K562 (cell line): ENCODE measurements around the gene PGGHG. TPM values are rescaled to one million over a fixed set of nuclear protein-coding genes. Genes with fewer than 3 reads are reported as not detected.

ENCODE experiments used
- ATAC-seq: fragments of 200-7000 bp; cut with Tn5 transposase; 3 replicates; pipeline ENCODE4 v1.9.1; 2020; ENCODE audit warnings: moderate library complexity
- BruUV-seq: library from RNA; stranded (reverse); fragments of 400-500 nt; replicated peaks from 2 replicates; lab custom pipeline; 2021; lab: Mats Ljungman, UMichigan
- CTCF ChIA-PET: fragments of 300-600 bp; formaldehyde crosslinking; extraction: SDS; loops from one replicate; lab custom pipeline; 2021; ENCODE audit warnings: low intra/inter-chr PET ratio; lab: Yijun Ruan, JAX
- POLR2A ChIA-PET: fragments of 300-600, 350-650 bp; sonication (Branson Sonifier 250); formaldehyde crosslinking; extraction: SDS; loops from one replicate; lab custom pipeline; 2021; ENCODE audit warnings: antibody characterized with exemption, inconsistent platforms; lab: Yijun Ruan, JAX
- DNase-seq, 4 experiments: peaks; one replicate each; pipeline versions ENCODE4 v3.0.0 to v3.0.0-alpha.2; 2011 to 2018; ENCODE audit warnings: low spot score in 3 of 4, mixed read lengths in 3 of 4; ENCODE audit errors: extremely low read depth in 1 of 4
- FAIRE-seq: peaks from 2 replicates; lab custom pipeline; 2011; peaks lifted over from hg19 to GRCh38; lab: Jason Lieb, UNC
- H2AFZ ChIP-seq: 2 replicates; pipeline ENCODE4 v1.6.0; 2011; ENCODE audit warnings: low read depth, low read length, control low read depth, inconsistent platforms
- H3K27ac ChIP-seq: fragments of 200-600 bp; 3 replicates; pipeline ENCODE4 v1.8.0; 2011; ENCODE audit warnings: low read depth, mild to moderate bottlenecking, control low read depth, inconsistent platforms, low read length, moderate library complexity, mixed read lengths; ENCODE audit errors: extremely low read depth
- H3K27me3 ChIP-seq, 2 experiments: fragments of 300-600 bp in 1 of 2; 2 replicates in 1 of 2; 3 replicates in 1 of 2; pipeline versions ENCODE4 v1.6.0 to v1.8.0; 2011; ENCODE audit warnings: inconsistent platforms in 2 of 2, low read length in 2 of 2, mild to moderate bottlenecking in 1 of 2, mixed read lengths in 1 of 2, moderate library complexity in 1 of 2; ENCODE audit not compliant: control insufficient read depth in 2 of 2, insufficient read depth in 2 of 2
- H3K36me3 ChIP-seq: fragments of 300-600 bp; 3 replicates; pipeline ENCODE4 v1.8.0; 2011; ENCODE audit warnings: mild to moderate bottlenecking, low read length, inconsistent platforms; ENCODE audit not compliant: control insufficient read depth, insufficient read depth
- H3K4me1 ChIP-seq, 2 experiments: fragments of 200-600 bp in 1 of 2; replicated peaks in 1 of 2; 2 replicates in 1 of 2; 3 replicates in 1 of 2; pipeline versions ENCODE4 v1.5.1 to v1.8.0; 2011; ENCODE audit warnings: inconsistent platforms in 2 of 2, low read length in 2 of 2, mild to moderate bottlenecking in 1 of 2, mixed read lengths in 1 of 2, moderate library complexity in 1 of 2; ENCODE audit not compliant: control insufficient read depth in 2 of 2, insufficient read depth in 2 of 2
- H3K4me2 ChIP-seq: 2 replicates; pipeline ENCODE4 v1.6.1; 2011; ENCODE audit warnings: low read length, control low read depth, inconsistent platforms, mixed read lengths; ENCODE audit not compliant: insufficient read depth
- H3K4me3 ChIP-seq: fragments of 200-600 bp; sonication (generic), shearing (Covaris generic); 2 replicates; pipeline ENCODE4 v1.5.1; 2016; ENCODE audit warnings: control low read depth, inconsistent platforms
- H3K79me2 ChIP-seq: fragments of 200-600 bp; 3 replicates; pipeline ENCODE4 v1.8.0; 2011; ENCODE audit warnings: low read length, inconsistent platforms; ENCODE audit not compliant: control insufficient read depth, insufficient read depth
- H3K9ac ChIP-seq, 2 experiments: 2 replicates each; pipeline versions ENCODE4 v1.6.0 to v1.6.1; 2011; ENCODE audit warnings: low read depth in 2 of 2, low read length in 2 of 2, control low read depth in 1 of 2, inconsistent platforms in 1 of 2, mild to moderate bottlenecking in 1 of 2, mixed read lengths in 1 of 2; ENCODE audit not compliant: insufficient read depth in 1 of 2
- H3K9me1 ChIP-seq: one replicate; pipeline ENCODE4 v1.6.0; 2011; ENCODE audit warnings: inconsistent platforms, mild to moderate bottlenecking, low read length, moderate library complexity; ENCODE audit not compliant: control insufficient read depth, insufficient read depth
- H3K9me3 ChIP-seq: replicated peaks from 2 replicates; pipeline ENCODE4 v1.5.1; 2011; ENCODE audit warnings: low read depth, low read length, inconsistent platforms; ENCODE audit not compliant: control insufficient read depth, insufficient read depth
- H4K20me1 ChIP-seq: replicated peaks from 2 replicates; pipeline ENCODE4 v1.6.1; 2011; ENCODE audit warnings: low read length, inconsistent platforms, mixed read lengths; ENCODE audit not compliant: control insufficient read depth, insufficient read depth
- ARID1B ChIP-seq: fragments of 450-650 bp; IDR thresholded peaks from 2 replicates; pipeline ENCODE4 v1.6.1; 2016; ENCODE audit warnings: antibody characterized with exemption, mild to moderate bottlenecking, inconsistent platforms
- BHLHE40 ChIP-seq: IDR thresholded peaks from 2 replicates; pipeline ENCODE4 v1.6.1; 2011; ENCODE audit warnings: low read length, improper control_type of control experiment
- HNRNPUL1 ChIP-seq: fragments of 200-400 bp; formaldehyde crosslinking; IDR thresholded peaks from 2 replicates; pipeline ENCODE4 v1.6.1; 2017; ENCODE audit warnings: low read length
- JUND ChIP-seq, 2 experiments: IDR thresholded peaks; 2 replicates in 1 of 2; 3 replicates in 1 of 2; pipeline ENCODE4 v1.6.1; 2011; ENCODE audit warnings: borderline replicate concordance in 2 of 2, low read depth in 2 of 2, low read length in 2 of 2, improper control_type of control experiment in 1 of 2, missing biosample characterization in 1 of 2, missing genetic modification characterization in 1 of 2, missing genetic modification reagents in 1 of 2
- KAT8 ChIP-seq: fragments of 450-650 bp; IDR thresholded peaks from 2 replicates; pipeline ENCODE4 v1.6.1; 2016; ENCODE audit warnings: low read depth, mild to moderate bottlenecking
- POLR3G ChIP-seq: IDR thresholded peaks from 2 replicates; pipeline ENCODE4 v1.6.1; 2011; ENCODE audit not compliant: insufficient read length, insufficient replicate concordance; ENCODE audit errors: extremely low read depth
- ZNF384 ChIP-seq: IDR thresholded peaks from 2 replicates; pipeline ENCODE4 v1.6.1; 2012; ENCODE audit warnings: low read depth, low read length, improper control_type of control experiment
- WGBS: fragments of 100-300 bp; shearing (Covaris generic); methylation state at CpG from one replicate; pipeline ENCODE4 v1.1.6; 2016; ENCODE audit warnings: low coverage, mixed read lengths; ENCODE audit not compliant: insufficient coverage; ENCODE audit errors: missing lambda C conversion rate; 5-methylcytosine and 5-hydroxymethylcytosine counted together
- in situ Hi-C: fragments of 300-500 bp; cut with MboI; formaldehyde crosslinking; loops from 4 replicates; pipeline ENCODE4 v1.15.0; 2018; ENCODE audit warnings: inconsistent platforms, mixed read lengths
- intact Hi-C: fragments of 100-400 bp; cut with micrococcal nuclease; formaldehyde crosslinking; loops from 2 replicates; pipeline ENCODE4 v1.14.2; 2022
- polyA plus RNA-seq, 8 experiments: library from polyadenylated mRNA; depleted of rRNA in 4 of 8; stranded (reverse) in 5 of 8; unstranded in 3 of 8; fragments of >200 nt; fragmentation: Nextera tagmentation in 2 of 8; fragmentation: Illumina TruSeq in 1 of 8; extraction: Ambion mirVana in 2 of 8; extraction: Trizol in 1 of 8; gene quantifications; 2 replicates each; pipeline versions ENCODE4 v1.2.1 to v1.2.3, GENCODE V29; 2011 to 2014; ENCODE audit warnings: inconsistent platforms in 1 of 8, missing spikeins in 1 of 8
- total RNA-seq, 7 experiments: library from RNA; depleted of rRNA in 6 of 7; stranded (reverse); fragments of >200 nt in 6 of 7; fragmentation: Illumina TruSeq in 2 of 7; extraction: Trizol in 2 of 7; gene quantifications; 2 replicates each; pipeline versions ENCODE4 v1.2.1 to v1.2.3, GENCODE V29; 2011 to 2021; ENCODE audit warnings: low replicate concordance in 1 of 7
- TF ChIP-seq, protein P1 (sequence below): fragments of 250-450 bp; sonication (Bioruptor Pico); IDR thresholded peaks from 2 replicates; pipeline ENCODE4 v1.8.0; 2022; ENCODE audit warnings: inconsistent platforms

Gene PGGHG
- total and polyA plus RNA-seq, 9 of the 15 experiments (the other 6 are each of a cell fraction or from before 2014, with no cell fraction given), result 0.38 to 85.1 (median 18.1) TPM

DNA sequence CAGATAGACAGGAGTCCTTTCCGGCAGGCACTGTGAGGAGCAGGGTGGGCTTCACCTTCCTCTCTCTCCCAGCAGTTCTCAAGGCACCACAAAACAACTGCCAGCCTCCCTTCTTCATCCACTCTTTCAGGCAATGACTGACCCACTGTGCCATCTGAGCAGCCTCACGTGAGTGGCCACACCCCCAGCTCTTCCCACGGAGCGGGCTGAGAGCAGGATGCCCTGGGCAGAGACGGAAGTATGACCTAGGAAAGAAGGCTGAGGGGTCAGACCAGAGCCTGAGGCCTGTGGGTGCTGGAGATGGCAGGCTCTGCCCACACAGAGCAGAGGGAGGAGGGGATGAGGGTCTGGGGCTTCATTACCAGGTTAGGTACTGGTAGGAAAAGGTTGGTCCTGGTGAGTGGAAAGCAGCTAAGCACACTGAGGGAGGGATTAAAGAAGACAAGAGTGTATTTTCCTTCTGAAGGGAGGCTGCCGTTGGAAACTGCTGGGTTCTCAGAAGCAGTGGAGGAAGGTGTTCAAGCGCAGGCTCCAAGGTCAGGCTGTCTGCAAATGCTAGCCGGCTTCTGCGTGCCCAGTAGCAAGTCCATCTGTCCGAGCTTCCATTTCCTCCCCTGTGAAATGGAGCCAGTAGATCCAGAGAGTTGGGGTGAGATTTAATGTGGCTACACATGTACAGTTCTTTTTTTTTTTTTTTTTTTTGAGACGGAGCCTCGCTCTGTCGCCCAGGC, 6.1 kb upstream of the PGGHG start:
- H3K4me3 ChIP-seq, result no peak overlapping the region
- ChIA-PET CTCF (no interaction called here), POLR2A (interaction anchor here (1.0 to 1.4 kb wide), 5 partner anchors 10 to 76 kb away, joined by 3 to 5 read pairs (median 3); partner anchors contain the start of genes BET1L and RIC8A)
- peaks cover 9% of the 10 kb centered on the region for H3K79me2 ChIP-seq
- H3K9ac ChIP-seq, result peak overlapping the region in 1 of 2 experiments; percentile 75; a peak in 2 of 4 replicates
- peaks cover 3% of the 10 kb centered on the region; the same call in 1 of the 3 replicates for H3K36me3 ChIP-seq
- DNase-seq (no peak), FAIRE-seq (no peak), ATAC-seq (no peak)
- H2AFZ ChIP-seq, result no peak overlapping the region
- peaks cover 19 to 71% of the 10 kb centered on the region in 2 experiments for H3K4me1 ChIP-seq
- no peak overlapping the region for H3K4me2 ChIP-seq
- H3K9me1 ChIP-seq, result no peaks in the 10 kb centered on the region
- H3K27me3 ChIP-seq, result no peaks in the 10 kb centered on the region
- WGBS, result 54% methylated on average over 11 of the region's 13 CpGs
- H4K20me1 ChIP-seq, result no peaks in the 10 kb centered on the region
- peak; percentile 45; the same call in 1 of the 2 replicates for TF ChIP-seq BHLHE40
- no peak for TF ChIP-seq HNRNPUL1
- H3K9me3 ChIP-seq, result no peaks in the 10 kb centered on the region; the same call in 1 of the 2 replicates
- BruUV-seq, result no TSS peak
- in situ Hi-C loops, result no loop called here
- 0 out of 3 replicates have a peak overlapping the region, but pooled peaks have one; percentile 36 for H3K27ac ChIP-seq
- intact Hi-C loops, result no loop called here

DNA sequence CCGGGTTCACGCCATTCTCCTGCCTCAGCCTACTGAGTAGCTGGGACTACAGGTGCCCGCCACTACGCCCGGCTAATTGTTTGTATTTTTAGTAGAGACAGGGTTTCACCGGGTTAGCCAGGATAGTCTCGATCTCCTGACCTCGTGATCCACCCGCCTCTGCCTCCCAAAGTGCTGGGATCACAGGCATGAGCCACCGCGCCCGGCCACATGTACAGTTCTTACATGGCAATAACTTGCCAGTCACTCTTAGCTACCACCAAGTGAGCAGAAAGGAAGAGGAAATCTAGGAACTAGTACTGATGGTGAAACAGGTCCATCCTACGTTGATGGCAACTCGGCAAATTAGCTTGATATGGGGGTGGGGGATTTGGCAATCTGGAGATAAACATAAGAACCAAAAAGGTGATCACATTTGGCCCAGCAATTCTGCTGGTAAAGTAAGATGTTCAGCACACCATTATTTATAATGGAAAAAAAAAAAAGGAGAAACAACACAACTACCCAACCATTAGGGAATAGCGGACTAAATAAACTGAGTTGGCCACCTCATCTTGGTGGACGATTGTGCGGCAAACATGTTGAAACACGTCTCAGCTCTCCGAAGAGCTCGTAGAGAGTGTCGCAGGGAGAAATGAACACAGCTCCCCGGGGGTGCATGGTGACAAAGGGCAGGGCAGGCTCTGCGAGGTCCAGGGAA, 5.4 kb upstream of the PGGHG start:
- no peaks in the 10 kb centered on the region for H3K9me1 ChIP-seq
- H3K9ac ChIP-seq, result no peak overlapping the region
- no peak overlapping the region for H3K27ac ChIP-seq
- DNase-seq, result no peak
- ChIA-PET CTCF (no interaction called here), POLR2A (interaction anchor here (0.6 to 1.4 kb wide), 5 partner anchors 11 to 77 kb away, joined by 3 to 5 read pairs (median 3); partner anchors contain the start of genes BET1L and RIC8A)
- H3K79me2 ChIP-seq, result peaks cover 16% of the 10 kb centered on the region
- H3K4me2 ChIP-seq, result no peak overlapping the region
- H2AFZ ChIP-seq, result no peak overlapping the region
- H3K36me3 ChIP-seq, result peaks cover 3% of the 10 kb centered on the region; the same call in 1 of the 3 replicates
- TF ChIP-seq POLR3G (no peak), ZNF384 (no peak), KAT8 (no peak), JUND (IDR thresholded peaks at IDR 0.05; ENCODE audit: borderline replicate concordance, low read depth, low read length) (no peak), JUND (tag; IDR thresholded peaks at IDR 0.05; ENCODE audit: borderline replicate concordance, low read depth, low read length) (no peak), ARID1B (no peak)
- TF ChIP-seq, protein P1, sequence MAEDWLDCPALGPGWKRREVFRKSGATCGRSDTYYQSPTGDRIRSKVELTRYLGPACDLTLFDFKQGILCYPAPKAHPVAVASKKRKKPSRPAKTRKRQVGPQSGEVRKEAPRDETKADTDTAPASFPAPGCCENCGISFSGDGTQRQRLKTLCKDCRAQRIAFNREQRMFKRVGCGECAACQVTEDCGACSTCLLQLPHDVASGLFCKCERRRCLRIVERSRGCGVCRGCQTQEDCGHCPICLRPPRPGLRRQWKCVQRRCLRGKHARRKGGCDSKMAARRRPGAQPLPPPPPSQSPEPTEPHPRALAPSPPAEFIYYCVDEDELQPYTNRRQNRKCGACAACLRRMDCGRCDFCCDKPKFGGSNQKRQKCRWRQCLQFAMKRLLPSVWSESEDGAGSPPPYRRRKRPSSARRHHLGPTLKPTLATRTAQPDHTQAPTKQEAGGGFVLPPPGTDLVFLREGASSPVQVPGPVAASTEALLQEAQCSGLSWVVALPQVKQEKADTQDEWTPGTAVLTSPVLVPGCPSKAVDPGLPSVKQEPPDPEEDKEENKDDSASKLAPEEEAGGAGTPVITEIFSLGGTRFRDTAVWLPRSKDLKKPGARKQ, result no peak
- TF ChIP-seq, all 486 proteins: peak for 0
- ATAC-seq (no peak), FAIRE-seq (no peak)
- in situ Hi-C loops, result no loop called here
- Histone ChIP-seq H4K20me1 (no peaks in the 10 kb centered on the region), H3K27me3 (no peaks in the 10 kb centered on the region), H3K4me1 (peaks cover 13 to 71% of the 10 kb centered on the region in 2 experiments; a peak in 4 of 5 replicates), H3K9me3 (no peaks in the 10 kb centered on the region; the same call in 1 of the 2 replicates), H3K4me3 (no peak overlapping the region)
- WGBS, result 76% methylated on average over 23 of the region's 23 CpGs
- intact Hi-C loops, result no loop called here
- no TSS peak for BruUV-seq
